ENCODE results near the gene BABAM2. TPM values are rescaled to one million over a fixed set of nuclear protein-coding genes. Genes with fewer than 3 reads are reported as not detected.

BABAM2 gene
- total RNA-seq, 4 donors from 2014 or later, result 23.7 to 41.1 (median 27.9) TPM

GRCh38 chr2:28185891-28186290 lies 295.4 kb downstream of the BABAM2 start:
- Histone ChIP-seq H3K9me3 (no peaks in the 10 kb centered on the region), H3K27ac (peak overlapping the region; percentile 7), H3K36me3 (no peaks in the 10 kb centered on the region), H3K27me3 (no peaks in the 10 kb centered on the region), H3K4me1 (peaks cover 15% of the 10 kb centered on the region), H3K4me3 (no peak overlapping the region)
- 78% methylated on average over 2 of the region's 2 CpGs for WGBS
- TF ChIP-seq POLR2AphosphoS5 (IDR thresholded peaks at IDR 0.05), result no peak
- TF ChIP-seq, protein P1, sequence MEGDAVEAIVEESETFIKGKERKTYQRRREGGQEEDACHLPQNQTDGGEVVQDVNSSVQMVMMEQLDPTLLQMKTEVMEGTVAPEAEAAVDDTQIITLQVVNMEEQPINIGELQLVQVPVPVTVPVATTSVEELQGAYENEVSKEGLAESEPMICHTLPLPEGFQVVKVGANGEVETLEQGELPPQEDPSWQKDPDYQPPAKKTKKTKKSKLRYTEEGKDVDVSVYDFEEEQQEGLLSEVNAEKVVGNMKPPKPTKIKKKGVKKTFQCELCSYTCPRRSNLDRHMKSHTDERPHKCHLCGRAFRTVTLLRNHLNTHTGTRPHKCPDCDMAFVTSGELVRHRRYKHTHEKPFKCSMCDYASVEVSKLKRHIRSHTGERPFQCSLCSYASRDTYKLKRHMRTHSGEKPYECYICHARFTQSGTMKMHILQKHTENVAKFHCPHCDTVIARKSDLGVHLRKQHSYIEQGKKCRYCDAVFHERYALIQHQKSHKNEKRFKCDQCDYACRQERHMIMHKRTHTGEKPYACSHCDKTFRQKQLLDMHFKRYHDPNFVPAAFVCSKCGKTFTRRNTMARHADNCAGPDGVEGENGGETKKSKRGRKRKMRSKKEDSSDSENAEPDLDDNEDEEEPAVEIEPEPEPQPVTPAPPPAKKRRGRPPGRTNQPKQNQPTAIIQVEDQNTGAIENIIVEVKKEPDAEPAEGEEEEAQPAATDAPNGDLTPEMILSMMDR (IDR thresholded peaks at IDR 0.05), result no peak
- no peak for TF ChIP-seq EP300 (IDR thresholded peaks at IDR 0.05)
- TF ChIP-seq POLR2A (IDR thresholded peaks at IDR 0.05), result no peak
- no peak for DNase-seq (ENCODE audit: low spot score in 2 of 2)

- Histone ChIP-seq H3K4me3 (no peak overlapping the region), H3K27ac (no peak overlapping the region), H3K36me3 (no peaks in the 10 kb centered on the region), H3K4me1 (peaks cover 15% of the 10 kb centered on the region), H3K9me3 (no peaks in the 10 kb centered on the region), H3K27me3 (no peaks in the 10 kb centered on the region)
- TF ChIP-seq EP300 (IDR thresholded peaks at IDR 0.05) (no peak), POLR2A (IDR thresholded peaks at IDR 0.05) (no peak), POLR2AphosphoS5 (IDR thresholded peaks at IDR 0.05) (no peak)
- TF ChIP-seq, protein P1 (IDR thresholded peaks at IDR 0.05), result no peak
- DNase-seq (ENCODE audit: low spot score in 2 of 2), result no peak
Observed at GRCh38 chr2:28187186-28187585, 296.7 kb downstream of the BABAM2 start.

DNA sequence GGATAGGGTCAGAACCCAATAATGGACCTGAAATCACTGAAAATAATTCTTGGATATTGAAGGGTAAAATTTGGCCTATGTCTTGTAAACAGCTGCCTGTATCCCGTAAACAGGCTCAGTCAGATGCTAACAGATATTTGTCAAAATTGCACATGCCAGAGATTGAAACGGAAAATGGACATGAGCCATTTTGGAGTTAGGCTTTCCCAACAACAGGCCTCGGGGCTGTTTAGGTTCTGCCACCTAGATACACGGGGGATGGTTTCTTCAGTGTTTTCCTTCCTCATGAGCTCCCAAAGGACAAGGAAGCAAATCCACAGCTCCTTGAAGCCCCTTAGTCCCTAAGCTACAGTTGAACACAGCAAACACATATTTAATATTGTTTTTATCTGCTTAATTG lies 297.9 kb downstream of the BABAM2 start:
- no peaks in the 10 kb centered on the region for H3K9me3 ChIP-seq
- no peak overlapping the region for H3K4me3 ChIP-seq
- H3K27me3 ChIP-seq, result no peaks in the 10 kb centered on the region
- H3K4me1 ChIP-seq, result peaks cover 15% of the 10 kb centered on the region
- no peak for DNase-seq (ENCODE audit: low spot score in 2 of 2)
- no peak overlapping the region for H3K27ac ChIP-seq
- WGBS, result 58% methylated on average over 4 of the region's 4 CpGs
- no peaks in the 10 kb centered on the region for H3K36me3 ChIP-seq
- TF ChIP-seq, protein P1 (IDR thresholded peaks at IDR 0.05), result no peak
- no peak for TF ChIP-seq POLR2AphosphoS5 (IDR thresholded peaks at IDR 0.05)
- no peak for TF ChIP-seq EP300 (IDR thresholded peaks at IDR 0.05)
- TF ChIP-seq POLR2A (IDR thresholded peaks at IDR 0.05), result no peak

GRCh38 chr2:28193630-28194403 lies 303.3 kb downstream of the BABAM2 start:
- no peak for TF ChIP-seq POLR2AphosphoS5 (IDR thresholded peaks at IDR 0.05)
- TF ChIP-seq POLR2A (IDR thresholded peaks at IDR 0.05), result no peak
- TF ChIP-seq, protein P1 (IDR thresholded peaks at IDR 0.05), result no peak
- TF ChIP-seq EP300 (IDR thresholded peaks at IDR 0.05), result no peak
- H3K9me3 ChIP-seq, result no peaks in the 10 kb centered on the region
- no peak overlapping the region for H3K4me3 ChIP-seq
- 75% methylated on average over 10 of the region's 10 CpGs for WGBS
- H3K4me1 ChIP-seq, result no peaks in the 10 kb centered on the region
- no peak for DNase-seq (ENCODE audit: low spot score in 2 of 2)
- no peak overlapping the region for H3K27ac ChIP-seq
- no peaks in the 10 kb centered on the region for H3K27me3 ChIP-seq
- H3K36me3 ChIP-seq, result no peaks in the 10 kb centered on the region

DNA sequence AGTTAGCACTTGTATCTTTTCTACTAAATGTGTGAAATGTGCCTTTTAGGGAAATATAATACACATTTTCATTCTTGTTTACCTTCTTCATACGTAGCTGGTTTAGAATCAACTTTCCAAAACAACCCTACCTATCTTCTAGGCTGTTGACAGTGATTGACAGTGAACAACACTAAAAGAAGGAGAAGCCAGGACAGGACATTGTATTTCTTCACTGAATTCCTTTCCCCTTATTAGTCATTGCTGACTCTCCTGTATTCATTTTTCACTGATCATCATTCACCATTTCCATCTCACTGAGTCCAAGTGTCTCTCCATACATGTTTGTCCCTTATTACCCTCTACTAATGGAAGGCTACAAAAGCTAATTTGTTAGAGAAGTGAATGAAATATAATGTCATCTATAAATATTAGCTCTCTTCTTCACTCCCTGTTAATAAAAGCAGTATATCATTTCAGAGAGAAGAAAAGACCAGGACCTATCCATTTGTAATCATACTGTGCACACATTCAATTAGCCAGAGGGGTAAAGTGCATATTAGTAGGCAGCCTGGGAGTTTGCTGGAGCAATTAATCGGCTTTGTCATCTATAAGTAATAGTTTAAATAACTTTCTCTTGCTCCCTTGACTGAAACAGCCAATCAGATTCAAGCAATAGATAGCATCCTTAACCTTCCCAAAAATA lies 309.6 kb downstream of the BABAM2 start:
- Histone ChIP-seq H3K4me1 (no peaks in the 10 kb centered on the region), H3K36me3 (no peaks in the 10 kb centered on the region), H3K4me3 (no peak overlapping the region), H3K27me3 (no peaks in the 10 kb centered on the region), H3K27ac (no peak overlapping the region), H3K9me3 (no peaks in the 10 kb centered on the region)
- TF ChIP-seq POLR2A (IDR thresholded peaks at IDR 0.05), result no peak
- no peak for DNase-seq (ENCODE audit: low spot score in 2 of 2)
- 97% methylated on average over 2 of the region's 2 CpGs for WGBS
